HepG2 (cell line): Measurements from ENCODE around the gene IMPDH2. TPM values are rescaled to one million over a fixed set of nuclear protein-coding genes. Genes with fewer than 3 reads are reported as not detected.

ENCODE experiments used
- ATAC-seq: fragments of 200-7000 bp; cut with Tn5 transposase; 3 replicates; pipeline ENCODE4 v1.9.1; 2020; ENCODE audit warnings: mild to moderate bottlenecking, moderate library complexity
- BruUV-seq: library from RNA; stranded (reverse); fragments of 400-500 nt; replicated peaks from 2 replicates; lab custom pipeline; 2021; lab: Mats Ljungman, UMichigan
- CTCF ChIA-PET: fragments of 300-600 bp; formaldehyde crosslinking; extraction: SDS; loops from one replicate; lab custom pipeline; 2021; ENCODE audit warnings: low total read pairs, inconsistent platforms, low intra/inter-chr PET ratio; lab: Yijun Ruan, JAX
- POLR2A ChIA-PET: fragments of 350-600 bp; sonication (Branson Sonifier 250); formaldehyde crosslinking; loops from one replicate; lab custom pipeline; 2020; ENCODE audit warnings: antibody characterized with exemption, inconsistent platforms; lab: Yijun Ruan, JAX
- DNase-seq: peaks from one replicate; pipeline ENCODE4 v3.0.0-alpha.2; 2015; ENCODE audit warnings: low spot score
- FAIRE-seq: peaks from 3 replicates; lab custom pipeline; 2011; peaks lifted over from hg19 to GRCh38; lab: Jason Lieb, UNC
- H2AFZ ChIP-seq: one replicate; pipeline ENCODE4 v1.6.1; 2011; ENCODE audit warnings: low read length, inconsistent platforms
- H3K27ac ChIP-seq: fragments of 300-600 bp; 3 replicates; pipeline ENCODE4 v1.8.0; 2011; ENCODE audit warnings: mixed run types, mild to moderate bottlenecking, mixed read lengths, low read length, inconsistent platforms; ENCODE audit not compliant: insufficient read depth; ENCODE audit errors: extremely low read length
- H3K27me3 ChIP-seq, 2 experiments: fragments of 200-600 bp in 1 of 2; 2 replicates in 1 of 2; 3 replicates in 1 of 2; pipeline versions ENCODE4 v1.6.0 to v1.8.0; 2011; ENCODE audit warnings: low read length in 2 of 2, mild to moderate bottlenecking in 2 of 2, moderate library complexity in 2 of 2, inconsistent platforms in 1 of 2; ENCODE audit not compliant: insufficient read depth in 2 of 2, control insufficient read depth in 1 of 2
- H3K36me3 ChIP-seq, 2 experiments: fragments of 200-600 bp in 1 of 2; replicated peaks in 1 of 2; 2 replicates in 1 of 2; 3 replicates in 1 of 2; pipeline versions ENCODE4 v1.5.1 to v1.8.0; 2011; ENCODE audit warnings: low read length in 2 of 2, inconsistent platforms in 1 of 2; ENCODE audit not compliant: insufficient read depth in 2 of 2, control insufficient read depth in 1 of 2
- H3K4me1 ChIP-seq: 2 replicates; pipeline ENCODE4 v1.5.1; 2012; ENCODE audit warnings: low read length, inconsistent platforms; ENCODE audit not compliant: insufficient read depth
- H3K4me2 ChIP-seq: 2 replicates; pipeline ENCODE4 v1.6.0; 2011; ENCODE audit warnings: low read depth, low read length, inconsistent platforms
- H3K4me3 ChIP-seq, 3 experiments: fragments of 200-600 bp in 1 of 3; sonication (generic), shearing (Covaris generic) in 1 of 3; replicated peaks in 1 of 3; 2 replicates each; pipeline ENCODE4 v1.5.1; 2011 to 2016; ENCODE audit warnings: low read length in 3 of 3, inconsistent platforms in 2 of 3, low read depth in 2 of 3, mild to moderate bottlenecking in 2 of 3, control low read depth in 1 of 3, mixed read lengths in 1 of 3; ENCODE audit not compliant: insufficient read depth in 1 of 3
- H3K79me2 ChIP-seq: one replicate; pipeline ENCODE4 v1.6.1; 2011; ENCODE audit warnings: low read length, inconsistent platforms; ENCODE audit not compliant: insufficient read depth
- H3K9ac ChIP-seq: 2 replicates; pipeline ENCODE4 v1.6.0; 2011; ENCODE audit warnings: mild to moderate bottlenecking, low read depth, low read length, inconsistent platforms; ENCODE audit not compliant: insufficient read depth
- H3K9me3 ChIP-seq: 2 replicates; pipeline ENCODE4 v1.5.1; 2012; ENCODE audit warnings: mild to moderate bottlenecking, low read length
- H4K20me1 ChIP-seq: 2 replicates; pipeline ENCODE4 v1.6.0; 2011; ENCODE audit warnings: inconsistent platforms, mild to moderate bottlenecking, low read length, moderate library complexity; ENCODE audit not compliant: insufficient read depth
- ATF7-NPFF ChIP-seq: sonication (generic); formaldehyde crosslinking; IDR thresholded peaks from 2 replicates; pipeline ENCODE4 v1.8.1; 2023; ENCODE audit warnings: mild to moderate bottlenecking, low read depth, missing genetic modification reagents, moderate library complexity
- DNMT1 ChIP-seq: sonication (generic); formaldehyde crosslinking; IDR thresholded peaks from 2 replicates; pipeline ENCODE4 v1.5.1; 2020; ENCODE audit warnings: mild to moderate bottlenecking, missing genetic modification reagents
- FOXA1 ChIP-seq, 2 experiments: fragments of 450-650 bp in 1 of 2; sonication (generic) in 1 of 2; formaldehyde crosslinking in 1 of 2; IDR thresholded peaks; 2 replicates each; pipeline versions ENCODE4 v1.4.0 to v1.6.1; 2016 to 2020; ENCODE audit warnings: missing genetic modification reagents in 1 of 2
- HOXD1 ChIP-seq: sonication (generic); formaldehyde crosslinking; IDR thresholded peaks from 2 replicates; pipeline ENCODE4 v1.5.0; 2020; ENCODE audit warnings: missing genetic modification reagents
- KLF16 ChIP-seq, 2 experiments: sonication (generic) in 1 of 2; formaldehyde crosslinking in 1 of 2; IDR thresholded peaks; 2 replicates each; pipeline versions ENCODE4 v1.6.1 to v1.8.0; 2016 to 2023; ENCODE audit warnings: missing genetic modification reagents in 2 of 2, missing compliant biosample characterization in 1 of 2
- MAFK ChIP-seq, 2 experiments: IDR thresholded peaks in 1 of 2; conservative IDR thresholded peaks in 1 of 2; 2 replicates each; pipeline ENCODE4 v1.6.1; 2011; ENCODE audit warnings: improper control_type of control experiment in 2 of 2, low read length in 2 of 2
- MBD4 ChIP-seq: IDR thresholded peaks from 2 replicates; pipeline ENCODE4 v1.6.1; 2012; ENCODE audit warnings: low read length, inconsistent platforms, borderline replicate concordance
- NRL ChIP-seq: sonication (generic); formaldehyde crosslinking; IDR thresholded peaks from 2 replicates; pipeline ENCODE4 v1.5.0; 2020; ENCODE audit warnings: missing genetic modification reagents, mild to moderate bottlenecking, moderate library complexity, borderline replicate concordance
- RCOR2 ChIP-seq: IDR thresholded peaks from 2 replicates; pipeline ENCODE4 v1.6.1; 2016; ENCODE audit warnings: missing biosample characterization, missing genetic modification reagents
- TGIF2 ChIP-seq: IDR thresholded peaks from 2 replicates; pipeline ENCODE4 v1.6.1; 2016; ENCODE audit warnings: control low read depth, missing compliant biosample characterization
- ZBTB33 ChIP-seq: sonication (generic); formaldehyde crosslinking; IDR thresholded peaks from 2 replicates; pipeline ENCODE4 v1.4.0; 2020; ENCODE audit warnings: missing genetic modification reagents
- ZNF143 ChIP-seq: sonication (generic); formaldehyde crosslinking; IDR thresholded peaks from 2 replicates; pipeline ENCODE4 v1.4.0; 2020; ENCODE audit warnings: missing genetic modification reagents
- ZNF224 ChIP-seq: sonication (generic); formaldehyde crosslinking; IDR thresholded peaks from 2 replicates; pipeline ENCODE4 v1.5.0; 2020; ENCODE audit warnings: mild to moderate bottlenecking, missing genetic modification reagents
- ZNF33A ChIP-seq: sonication (generic); formaldehyde crosslinking; IDR thresholded peaks from 2 replicates; pipeline ENCODE4 v1.5.1; 2020; ENCODE audit warnings: missing genetic modification reagents, mild to moderate bottlenecking, moderate library complexity, borderline replicate concordance
- ZNF557 ChIP-seq: sonication (generic); formaldehyde crosslinking; IDR thresholded peaks from 2 replicates; pipeline ENCODE4 v1.4.0; 2020; ENCODE audit warnings: missing genetic modification reagents
- ZNF564 ChIP-seq: sonication (generic); formaldehyde crosslinking; IDR thresholded peaks from 2 replicates; pipeline ENCODE4 v1.8.1; 2023; ENCODE audit warnings: mild to moderate bottlenecking, missing genetic modification reagents
- ZUFSP ChIP-seq: sonication (generic); formaldehyde crosslinking; IDR thresholded peaks from 2 replicates; pipeline ENCODE4 v1.9.0; 2021; ENCODE audit warnings: missing genetic modification reagents, mild to moderate bottlenecking, borderline replicate concordance
- WGBS: methylation state at CpG from one replicate; pipeline ENCODE4 v1.1.6; 2017; ENCODE audit warnings: low lambda C conversion rate; 5-methylcytosine and 5-hydroxymethylcytosine counted together
- in situ Hi-C: cut with HindIII; loops from 2 replicates; pipeline ENCODE4 v1.10.0; 2017; ENCODE audit warnings: low pct_unique_long_range_greater_than_20kb; ENCODE audit not compliant: extremely low pct_ligation_motif_present
- intact Hi-C: fragments of 100-400 bp; cut with micrococcal nuclease; formaldehyde crosslinking; loops from one replicate; pipeline ENCODE4 v1.10.0; 2022; ENCODE audit not compliant: unreplicated experiment
- polyA plus RNA-seq, 8 experiments: library from polyadenylated mRNA; depleted of rRNA in 3 of 8; stranded (reverse) in 7 of 8; unstranded in 1 of 8; fragments of >200 nt; fragmentation: Illumina TruSeq in 4 of 8; extraction: Trizol in 4 of 8; gene quantifications; 2 replicates each; pipeline versions ENCODE4 v1.2.1 to v1.2.3, GENCODE V29; 2011 to 2016; ENCODE audit warnings: low read depth in 4 of 8, missing spikeins in 1 of 8, mixed read lengths in 1 of 8; ENCODE audit not compliant: insufficient read depth in 1 of 8
- total RNA-seq, 5 experiments: library from RNA; depleted of rRNA; stranded (reverse); fragments of >200 nt; fragmentation: Illumina TruSeq; extraction: Trizol; gene quantifications; 2 replicates each; pipeline ENCODE4 v1.2.3, GENCODE V29; 2016; ENCODE audit warnings: low read depth in 1 of 5
- TF ChIP-seq, protein P1 (sequence below): sonication (generic); formaldehyde crosslinking; IDR thresholded peaks from 2 replicates; pipeline ENCODE4 v1.4.0; 2020; ENCODE audit warnings: mild to moderate bottlenecking, missing genetic modification reagents

The IMPDH2 gene
- total and polyA plus RNA-seq, 2 of the 13 experiments (the other 11 are each of a cell fraction or from before 2014, with no cell fraction given), result 248 to 260 TPM

DNA sequence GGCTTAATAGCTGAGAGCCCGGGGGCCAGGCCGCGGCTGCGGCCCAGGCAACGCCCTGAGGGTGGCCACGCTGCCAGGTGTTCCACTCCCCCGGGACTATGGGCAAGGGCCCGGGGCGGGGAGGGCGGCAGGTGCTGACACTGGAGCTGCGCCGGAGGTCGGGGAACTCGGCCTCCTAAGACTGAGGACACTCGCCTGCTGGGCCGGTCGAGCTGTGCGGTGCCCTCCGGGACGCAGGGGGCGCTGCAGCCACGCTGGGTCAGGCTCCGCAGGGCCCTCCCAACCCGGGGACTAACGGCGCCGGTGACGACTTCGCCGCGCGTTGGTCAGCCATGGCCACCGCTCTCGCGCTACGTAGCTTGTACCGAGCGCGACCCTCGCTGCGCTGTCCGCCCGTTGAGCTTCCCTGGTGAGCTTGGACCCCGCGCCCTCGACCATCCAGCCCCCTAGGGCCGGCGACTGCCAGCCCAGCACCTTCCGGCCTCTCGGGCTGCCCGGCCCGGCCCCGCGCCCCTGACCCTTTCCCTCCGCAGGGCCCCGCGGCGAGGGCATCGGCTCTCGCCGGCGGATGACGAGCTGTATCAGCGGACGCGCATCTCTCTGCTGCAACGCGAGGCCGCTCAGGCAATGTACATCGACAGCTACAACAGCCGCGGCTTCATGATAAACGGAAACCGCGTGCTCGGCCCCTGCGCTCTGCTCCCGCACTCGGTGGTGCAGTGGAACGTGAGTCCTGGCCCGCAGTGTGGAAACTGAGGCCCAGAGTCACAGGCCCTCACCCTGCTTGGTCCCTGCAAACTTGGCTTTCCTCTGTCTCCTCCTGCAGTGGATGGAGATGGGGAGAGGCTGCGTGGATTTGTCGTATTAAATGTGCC lies 7.1 kb downstream of the IMPDH2 start, which contains the start of gene NDUFAF3:
NDUFAF3 (plus strand) TSS at position 309 of the 875 bp plus-strand sequence; CDS start at position 333, 24 bp downstream.
- Histone ChIP-seq H3K9me3 (no peaks in the 10 kb centered on the region), H3K27me3 (no peaks in the 10 kb centered on the region; a peak in 1 of 5 replicates), H4K20me1 (no peaks in the 10 kb centered on the region), H3K27ac (peak within 1 kb of the TSS; percentile 99), H3K36me3 (peaks cover 16 to 30% of the 10 kb centered on the region in 2 experiments), H3K4me1 (peaks cover 50% of the 10 kb centered on the region), H3K79me2 (peaks cover 27% of the 10 kb centered on the region), H3K9ac (peak within 1 kb of the TSS; percentile 99), H3K4me3 (peak within 1 kb of the TSS; percentile 80 to 96 (median 89)), H3K4me2 (peak within 1 kb of the TSS; percentile 89), H2AFZ (no peak within 1 kb of the TSS)
- no TSS peak for BruUV-seq
- ChIA-PET CTCF (no interaction called here), POLR2A (interaction anchor here (0.6 to 11.1 kb wide), 19 partner anchors 7 to 548 kb away, joined by 3 to 280 read pairs (median 7); partner anchors contain the start of genes IMPDH2, KLHDC8B, LAMB2 and QARS1)
- ATAC-seq (peak; percentile 72), FAIRE-seq (peak; percentile 34), DNase-seq (peak; percentile 85)
- intact Hi-C loops, result loop anchor here (5.0 kb wide), 1 partner anchor 70 kb away; the partner anchor contains the start of gene QRICH1
- 0% methylated on average over 7 of the region's 83 CpGs for WGBS
- in situ Hi-C loops, result no loop called here
- no peak for TF ChIP-seq MBD4
- TF ChIP-seq FOXA1 (IDR thresholded peaks at IDR 0.05), result no peak
- TF ChIP-seq FOXA1 (CRISPR knock-in tag; IDR thresholded peaks at IDR 0.05), result peak; percentile 36; the same call in 1 of the 2 replicates
- peak; percentile 89 for TF ChIP-seq ZNF224 (CRISPR knock-in tag)
- no peak for TF ChIP-seq DNMT1 (CRISPR knock-in tag)
- no peak; the same call in 1 of the 2 replicates for TF ChIP-seq NRL
- no peak; the same call in 1 of the 2 replicates for TF ChIP-seq ZNF33A (CRISPR knock-in tag)
- TF ChIP-seq ZNF557 (CRISPR knock-in tag), result peak; percentile 85; the same call in 1 of the 2 replicates
- TF ChIP-seq ZUFSP (CRISPR knock-in tag), result no peak
- no peak for TF ChIP-seq RCOR2 (CRISPR knock-in tag)
- peak; percentile 28; the same call in 1 of the 2 replicates for TF ChIP-seq ZNF143 (CRISPR knock-in tag)
- TF ChIP-seq ZBTB33 (CRISPR knock-in tag), result no peak
- TF ChIP-seq ZNF564 (CRISPR knock-in tag), result peak; percentile 55; the same call in 1 of the 2 replicates
- TF ChIP-seq KLF16 (CRISPR knock-in tag; IDR thresholded peaks at IDR 0.05), result no peak; a peak in 2 of 4 replicates
- peak; percentile 65; the same call in 1 of the 2 replicates for TF ChIP-seq ATF7-NPFF
- TF ChIP-seq, protein P1, sequence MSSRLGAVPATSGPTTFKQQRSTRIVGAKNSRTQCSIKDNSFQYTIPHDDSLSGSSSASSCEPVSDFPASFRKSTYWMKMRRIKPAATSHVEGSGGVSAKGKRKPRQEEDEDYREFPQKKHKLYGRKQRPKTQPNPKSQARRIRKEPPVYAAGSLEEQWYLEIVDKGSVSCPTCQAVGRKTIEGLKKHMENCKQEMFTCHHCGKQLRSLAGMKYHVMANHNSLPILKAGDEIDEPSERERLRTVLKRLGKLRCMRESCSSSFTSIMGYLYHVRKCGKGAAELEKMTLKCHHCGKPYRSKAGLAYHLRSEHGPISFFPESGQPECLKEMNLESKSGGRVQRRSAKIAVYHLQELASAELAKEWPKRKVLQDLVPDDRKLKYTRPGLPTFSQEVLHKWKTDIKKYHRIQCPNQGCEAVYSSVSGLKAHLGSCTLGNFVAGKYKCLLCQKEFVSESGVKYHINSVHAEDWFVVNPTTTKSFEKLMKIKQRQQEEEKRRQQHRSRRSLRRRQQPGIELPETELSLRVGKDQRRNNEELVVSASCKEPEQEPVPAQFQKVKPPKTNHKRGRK, result no peak
- TF ChIP-seq MAFK (conservative IDR thresholded peaks at IDR 0.05 in 1 of 2, IDR thresholded peaks at IDR 0.05 in 1 of 2; ENCODE audit: low read length in 2 of 2), result no peak
- peak; percentile 89 for TF ChIP-seq HOXD1 (CRISPR knock-in tag)
- peak; percentile 82 for TF ChIP-seq TGIF2
